Panc1 (cell line): Measurements from ENCODE around the gene GHRHR. TPM values are rescaled to one million over a fixed set of nuclear protein-coding genes. Genes with fewer than 3 reads are reported as not detected.

Experiments
- ATAC-seq: fragments of 200-7000 bp; cut with Tn5 transposase; 2 replicates; pipeline ENCODE4 v1.9.1; 2020; ENCODE audit warnings: mild to moderate bottlenecking, moderate library complexity
- BruUV-seq: library from RNA; stranded (reverse); fragments of 400-500 nt; replicated peaks from 2 replicates; lab custom pipeline; 2021; lab: Mats Ljungman, UMichigan
- CTCF ChIA-PET: fragments of 300-600 bp; sonication (Branson Sonifier 250); formaldehyde crosslinking; loops from one replicate; lab custom pipeline; 2022; ENCODE audit warnings: antibody characterized with exemption; lab: Charles Lee
- POLR2A ChIA-PET: fragments of 300-600 bp; sonication (Branson Sonifier 250); formaldehyde crosslinking; loops from one replicate; lab custom pipeline; 2022; ENCODE audit warnings: antibody characterized with exemption; lab: Charles Lee
- DNase-seq: peaks from one replicate; pipeline ENCODE4 v3.0.0-alpha.2; 2010; ENCODE audit warnings: low read depth, low spot score
- H3K27ac ChIP-seq: 2 replicates; pipeline ENCODE4 v1.5.1; 2011; ENCODE audit warnings: mild to moderate bottlenecking, low read length, inconsistent platforms
- H3K27me3 ChIP-seq: fragments of 200-500 bp; sonication (Bioruptor generic); 2 replicates; pipeline ENCODE4 v1.6.0; 2014; ENCODE audit warnings: low read length, inconsistent platforms; ENCODE audit not compliant: control insufficient read depth, insufficient read depth
- H3K36me3 ChIP-seq: fragments of 200-500 bp; sonication (Bioruptor generic); 2 replicates; pipeline ENCODE4 v1.5.1; 2014; ENCODE audit warnings: inconsistent platforms, mild to moderate bottlenecking, low read length, moderate library complexity; ENCODE audit not compliant: control insufficient read depth, insufficient read depth
- H3K4me1 ChIP-seq: 2 replicates; pipeline ENCODE4 v1.5.1; 2011; ENCODE audit warnings: inconsistent platforms, mild to moderate bottlenecking, low read length, moderate library complexity; ENCODE audit not compliant: control insufficient read depth, insufficient read depth
- H3K4me3 ChIP-seq, 2 experiments: 2 replicates each; pipeline ENCODE4 v1.5.1; 2011 to 2012; ENCODE audit warnings: low read depth in 2 of 2, low read length in 2 of 2, mild to moderate bottlenecking in 2 of 2, inconsistent platforms in 1 of 2, moderate library complexity in 1 of 2
- H3K9me3 ChIP-seq: fragments of 200-500 bp; sonication (Bioruptor generic); 2 replicates; pipeline ENCODE4 v1.5.1; 2014; ENCODE audit warnings: low read depth, mild to moderate bottlenecking, inconsistent platforms, low read length, moderate library complexity; ENCODE audit not compliant: control insufficient read depth, insufficient read depth
- CTCF ChIP-seq: fragments of 450-650 bp; IDR thresholded peaks from 2 replicates; pipeline ENCODE4 v1.5.1; 2017; ENCODE audit warnings: mild to moderate bottlenecking
- POLR2AphosphoS5 ChIP-seq: IDR thresholded peaks from 2 replicates; pipeline ENCODE4 v1.6.1; 2012; ENCODE audit warnings: mild to moderate bottlenecking, low read depth, low read length, moderate library complexity
- REST ChIP-seq, 2 experiments: IDR thresholded peaks; 2 replicates each; pipeline ENCODE4 v1.6.1; 2011 to 2012; ENCODE audit warnings: low read depth in 2 of 2, control low read depth in 1 of 2, low read length in 1 of 2, mild to moderate bottlenecking in 1 of 2, moderate library complexity in 1 of 2; ENCODE audit not compliant: insufficient read depth in 1 of 2
- SIN3A ChIP-seq: IDR thresholded peaks from 2 replicates; pipeline ENCODE4 v1.6.1; 2012; ENCODE audit warnings: low read depth, mild to moderate bottlenecking, low read length, moderate library complexity, borderline replicate concordance; ENCODE audit not compliant: insufficient read depth
- TCF7L2 ChIP-seq: IDR thresholded peaks from 2 replicates; pipeline ENCODE4 v1.6.1; 2011; ENCODE audit warnings: mild to moderate bottlenecking, low read depth, low read length, inconsistent platforms
- in situ Hi-C: cut with HindIII; loops from 2 replicates; pipeline ENCODE4 v1.10.0; 2016; ENCODE audit warnings: low sequenced_read_pairs, low pct_unique_long_range_greater_than_20kb
- intact Hi-C: fragments of 100-400 bp; cut with micrococcal nuclease; formaldehyde crosslinking; loops from one replicate; pipeline ENCODE4 v1.10.0; 2022; ENCODE audit not compliant: unreplicated experiment
- total RNA-seq: library from RNA; stranded (reverse); gene quantifications from one replicate; pipeline ENCODE4 v1.2.1, GENCODE V29; 2021; ENCODE audit not compliant: unreplicated experiment

The GHRHR gene
- total RNA-seq, 1 experiment from 2014 or later: not detected

- H3K9me3 ChIP-seq: no peaks in the 10 kb centered on the region
Observed at GRCh38 chr7:30987936-30988335, 24.2 kb downstream of the GHRHR start.

GRCh38 chr7:30988351-30989005 is 24.7 kb downstream of the GHRHR start:
- ChIA-PET POLR2A (no interaction called here), CTCF (interaction anchor here (0.7 to 1.5 kb wide), 2 partner anchors 134 to 1427 kb away, joined by 4 to 6 read pairs; no protein-coding TSS in a partner anchor)
- intact Hi-C loops: no loop called here
- no peak for TF ChIP-seq CTCF
- no peak for TF ChIP-seq TCF7L2
- TF ChIP-seq POLR2AphosphoS5: no peak
- TF ChIP-seq SIN3A: no peak
- TF ChIP-seq REST (IDR thresholded peaks at IDR 0.05; ENCODE audit: insufficient read depth in 1 of 2, low read depth in 2 of 2, low read length in 1 of 2): no peak
- Histone ChIP-seq H3K4me3 (no peak overlapping the region), H3K9me3 (no peaks in the 10 kb centered on the region), H3K36me3 (no peaks in the 10 kb centered on the region), H3K4me1 (no peaks in the 10 kb centered on the region), H3K27ac (no peak overlapping the region), H3K27me3 (no peaks in the 10 kb centered on the region; the same call in 1 of the 2 replicates)
- ATAC-seq (no peak), DNase-seq (no peak)
- BruUV-seq: no TSS peak
- in situ Hi-C loops: no loop called here

More at GRCh38 chr7:30987936-30988335, 24.2 kb downstream of the GHRHR start:
- ChIA-PET POLR2A (interaction anchor here (0.6 kb wide), 1 partner anchor 1185 kb away, joined by 3 read pairs; no protein-coding TSS in a partner anchor), CTCF (interaction anchor here (0.7 to 1.5 kb wide), 2 partner anchors 134 to 1426 kb away, joined by 4 to 6 read pairs; no protein-coding TSS in a partner anchor)
- in situ Hi-C loops: no loop called here
- Histone ChIP-seq H3K27me3 (no peaks in the 10 kb centered on the region; the same call in 1 of the 2 replicates), H3K4me3 (no peak overlapping the region), H3K4me1 (no peaks in the 10 kb centered on the region), H3K36me3 (no peaks in the 10 kb centered on the region), H3K27ac (no peak overlapping the region)
- ATAC-seq (no peak), DNase-seq (no peak)
- BruUV-seq: no TSS peak
- intact Hi-C loops: no loop called here
- no peak for TF ChIP-seq REST (IDR thresholded peaks at IDR 0.05; ENCODE audit: insufficient read depth in 1 of 2, low read depth in 2 of 2, low read length in 1 of 2)
- no peak for TF ChIP-seq SIN3A
- TF ChIP-seq POLR2AphosphoS5: no peak
- TF ChIP-seq TCF7L2: no peak
- TF ChIP-seq CTCF: no peak
